Measurements from ENCODE around the gene TATDN2.

Gene TATDN2

DNA sequence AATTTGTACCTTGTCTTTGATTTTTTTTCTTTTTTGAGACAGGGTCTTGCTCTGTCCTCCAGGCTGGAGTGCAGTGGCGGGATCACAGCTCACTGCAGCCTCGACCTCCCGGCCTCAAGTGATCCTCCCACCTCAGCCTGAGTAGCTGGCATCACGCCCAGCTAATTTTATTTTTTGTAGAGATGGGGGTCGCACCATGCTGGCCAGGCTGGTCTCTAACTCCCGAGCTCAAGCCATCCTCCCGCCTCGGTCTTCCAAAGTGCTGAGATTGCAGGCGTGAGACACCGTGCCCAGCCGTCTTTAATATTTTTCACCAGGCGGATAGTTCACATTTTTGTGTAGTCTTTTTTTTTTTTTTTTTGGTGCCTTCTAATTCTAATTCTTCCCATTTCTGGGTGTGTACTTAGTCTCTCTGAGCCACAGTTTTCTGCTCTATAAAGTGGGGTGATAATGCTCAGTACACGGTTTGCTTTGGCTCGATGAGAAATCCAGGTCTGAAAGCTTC is 528 bp upstream of the TATDN2 start:
- H3K23ac ChIP-seq (ENCODE audit: low read length) = no peak overlapping the region

DNA sequence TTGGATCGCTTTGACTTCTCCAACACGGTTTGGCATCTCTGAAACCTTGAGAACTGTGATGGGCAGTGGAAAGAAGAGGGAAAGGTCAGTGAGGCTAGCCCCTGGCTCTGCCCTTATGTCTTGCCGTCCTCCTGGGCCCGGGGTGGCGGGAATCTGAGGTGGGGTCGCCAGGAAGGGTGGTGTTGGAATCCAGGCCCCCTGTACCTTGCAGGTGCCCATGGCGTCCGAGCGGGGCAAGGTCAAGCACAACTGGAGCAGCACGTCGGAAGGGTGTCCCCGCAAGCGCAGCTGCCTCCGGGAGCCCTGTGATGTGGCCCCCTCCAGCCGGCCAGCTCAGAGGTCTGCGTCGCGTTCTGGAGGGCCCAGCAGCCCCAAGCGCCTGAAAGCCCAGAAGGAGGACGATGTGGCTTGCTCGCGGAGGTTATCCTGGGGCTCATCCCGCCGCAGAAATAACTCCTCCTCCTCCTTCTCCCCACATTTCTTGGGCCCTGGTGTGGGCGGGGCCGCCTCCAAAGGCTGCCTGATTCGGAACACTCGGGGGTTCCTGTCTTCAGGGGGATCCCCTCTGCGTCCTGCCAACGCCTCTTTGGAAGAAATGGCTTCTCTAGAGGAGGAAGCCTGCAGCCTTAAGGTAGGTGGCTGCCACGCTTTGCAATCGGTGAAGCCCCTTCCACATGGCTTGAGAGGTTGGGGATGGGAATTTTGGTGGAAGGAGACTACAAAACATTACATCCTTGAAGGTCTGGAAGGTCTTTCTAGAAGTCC is 907 bp downstream of the TATDN2 start:
- DNase-seq = peak in 1 of 2 donors; percentile 10
- peak overlapping the region; percentile 81 for H3K18ac ChIP-seq (ENCODE audit: low read length)

More for the DNA sequence above, 528 bp upstream of the TATDN2 start:
- Histone ChIP-seq H2BK120ac (ENCODE audit: insufficient read depth, low read length, poor library complexity) (no peak overlapping the region), H3K27ac (ENCODE audit: low read depth, low read length) (no peak overlapping the region), H3K9ac (ENCODE audit: low read length) (no peak overlapping the region), H3K4me3 (ENCODE audit: low read depth, low read length) (peak overlapping the region; percentile 62), H3K27me3 (ENCODE audit: insufficient read depth, low read length) (no peaks in the 10 kb centered on the region), H4K91ac (ENCODE audit: low read depth, low read length) (no peak overlapping the region), H3K79me1 (ENCODE audit: low read length) (peaks cover 10% of the 10 kb centered on the region), H3K4me1 (ENCODE audit: control insufficient read depth in 1 of 2, insufficient read depth in 2 of 2, low read length in 2 of 2) (peaks cover 8% of the 10 kb centered on the region in 2 experiments), H3K14ac (ENCODE audit: low read length) (no peak overlapping the region), H2BK12ac (ENCODE audit: low read length) (no peak overlapping the region), H2AK5ac (ENCODE audit: low read length) (no peak overlapping the region), H3K79me2 (ENCODE audit: control insufficient read depth, insufficient read depth, low read length, poor library complexity) (peaks cover 9% of the 10 kb centered on the region), H3K4me2 (ENCODE audit: low read length) (peak overlapping the region; percentile 74), H4K8ac (ENCODE audit: low read depth, low read length) (peak overlapping the region; percentile 51), H2BK5ac (ENCODE audit: low read depth, low read length, poor library complexity) (no peak overlapping the region), H3K18ac (ENCODE audit: low read length) (no peak overlapping the region), H4K12ac (ENCODE audit: low read depth, low read length) (no peak overlapping the region), H3K4ac (ENCODE audit: low read depth, low read length) (no peak overlapping the region), H3K36me3 (ENCODE audit: control insufficient read depth in 1 of 2, insufficient read depth in 2 of 2, low read length in 2 of 2) (peaks cover 2% of the 10 kb centered on the region in 2 experiments), H3K9me3 (ENCODE audit: insufficient read depth, low read depth, low read length) (peaks cover 5% of the 10 kb centered on the region), H2AFZ (ENCODE audit: insufficient read depth, low read length, poor library complexity) (no peak overlapping the region)
- WGBS (ENCODE audit: extremely low coverage, insufficient coverage, insufficient read length) = no CpG with 5 or more reads among the region's 14 CpGs
- DNase-seq = no peak

DNA sequence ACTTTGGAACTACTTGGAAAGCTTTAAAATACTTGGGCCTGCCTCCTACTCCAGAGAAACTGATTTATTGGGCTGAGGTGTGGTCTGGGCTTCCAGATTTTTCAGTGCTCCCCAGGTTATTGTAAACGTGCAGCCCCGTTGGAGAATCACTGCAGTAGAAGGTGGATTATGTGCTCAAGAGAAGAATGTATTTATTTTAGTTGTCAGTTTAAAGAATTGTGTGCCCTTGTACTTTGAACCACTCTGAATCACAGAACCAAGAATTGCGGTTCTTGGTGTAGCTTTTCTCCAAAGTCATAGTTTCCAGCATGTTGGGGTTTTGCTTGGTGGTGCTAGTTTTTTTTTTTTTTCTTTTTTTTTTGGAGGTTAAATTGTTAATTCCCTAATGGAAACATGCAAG is 1.6 kb downstream of the TATDN2 start:
- Histone ChIP-seq H3K79me1 (ENCODE audit: low read length) (peaks cover 10% of the 10 kb centered on the region), H3K9ac (ENCODE audit: low read length) (no peak overlapping the region), H3K36me3 (ENCODE audit: control insufficient read depth in 1 of 2, insufficient read depth in 2 of 2, low read length in 2 of 2) (peaks cover 8 to 12% of the 10 kb centered on the region in 2 experiments), H3K23ac (ENCODE audit: low read length) (no peak overlapping the region), H3K4me2 (ENCODE audit: low read length) (peak overlapping the region; percentile 74), H2BK12ac (ENCODE audit: low read length) (no peak overlapping the region), H2BK120ac (ENCODE audit: insufficient read depth, low read length, poor library complexity) (no peak overlapping the region), H2AFZ (ENCODE audit: insufficient read depth, low read length, poor library complexity) (no peak overlapping the region), H3K4ac (ENCODE audit: low read depth, low read length) (no peak overlapping the region), H3K9me3 (ENCODE audit: insufficient read depth, low read depth, low read length) (peaks cover 2% of the 10 kb centered on the region), H4K12ac (ENCODE audit: low read depth, low read length) (no peak overlapping the region), H3K27me3 (ENCODE audit: insufficient read depth, low read length) (no peaks in the 10 kb centered on the region), H3K14ac (ENCODE audit: low read length) (no peak overlapping the region), H3K18ac (ENCODE audit: low read length) (no peak overlapping the region), H3K4me3 (ENCODE audit: low read depth, low read length) (no peak overlapping the region), H2AK5ac (ENCODE audit: low read length) (no peak overlapping the region), H4K91ac (ENCODE audit: low read depth, low read length) (no peak overlapping the region), H4K8ac (ENCODE audit: low read depth, low read length) (no peak overlapping the region), H2BK5ac (ENCODE audit: low read depth, low read length, poor library complexity) (no peak overlapping the region), H3K27ac (ENCODE audit: low read depth, low read length) (no peak overlapping the region), H3K4me1 (ENCODE audit: control insufficient read depth in 1 of 2, insufficient read depth in 2 of 2, low read length in 2 of 2) (peaks cover 8% of the 10 kb centered on the region in 2 experiments), H3K79me2 (ENCODE audit: control insufficient read depth, insufficient read depth, low read length, poor library complexity) (peaks cover 9% of the 10 kb centered on the region)
- no peak for DNase-seq
- no CpG with 5 or more reads among the region's 3 CpGs for WGBS (ENCODE audit: extremely low coverage, insufficient coverage, insufficient read length)

More for the DNA sequence above, 907 bp downstream of the TATDN2 start:
- H3K9ac ChIP-seq (ENCODE audit: low read length) = peak overlapping the region; percentile 11
- H3K79me1 ChIP-seq (ENCODE audit: low read length) = peaks cover 10% of the 10 kb centered on the region
- H3K4me3 ChIP-seq (ENCODE audit: low read depth, low read length) = peak overlapping the region; percentile 69
- no peak overlapping the region for H3K27ac ChIP-seq (ENCODE audit: low read depth, low read length)
- H3K36me3 ChIP-seq (ENCODE audit: control insufficient read depth in 1 of 2, insufficient read depth in 2 of 2, low read length in 2 of 2) = peaks cover 8 to 10% of the 10 kb centered on the region in 2 experiments
- no peak overlapping the region for H3K23ac ChIP-seq (ENCODE audit: low read length)
- peak overlapping the region; percentile 92 for H3K14ac ChIP-seq (ENCODE audit: low read length)
- H2AK5ac ChIP-seq (ENCODE audit: low read length) = peak overlapping the region; percentile 97
- peak overlapping the region; percentile 94 for H3K4ac ChIP-seq (ENCODE audit: low read depth, low read length)
- H2AFZ ChIP-seq (ENCODE audit: insufficient read depth, low read length, poor library complexity) = peak overlapping the region; percentile 61
- H4K91ac ChIP-seq (ENCODE audit: low read depth, low read length) = peak overlapping the region; percentile 77
- H3K4me2 ChIP-seq (ENCODE audit: low read length) = peak overlapping the region; percentile 74
- H2BK5ac ChIP-seq (ENCODE audit: low read depth, low read length, poor library complexity) = peak overlapping the region; percentile 15
- peak overlapping the region; percentile 75 for H2BK120ac ChIP-seq (ENCODE audit: insufficient read depth, low read length, poor library complexity)
- H4K12ac ChIP-seq (ENCODE audit: low read depth, low read length) = peak overlapping the region; percentile 89
- H3K27me3 ChIP-seq (ENCODE audit: insufficient read depth, low read length) = no peaks in the 10 kb centered on the region
- no CpG with 5 or more reads among the region's 32 CpGs for WGBS (ENCODE audit: extremely low coverage, insufficient coverage, insufficient read length)
- H3K79me2 ChIP-seq (ENCODE audit: control insufficient read depth, insufficient read depth, low read length, poor library complexity) = peaks cover 9% of the 10 kb centered on the region
- H3K4me1 ChIP-seq (ENCODE audit: control insufficient read depth in 1 of 2, insufficient read depth in 2 of 2, low read length in 2 of 2) = peaks cover 8% of the 10 kb centered on the region in 2 experiments
- H3K9me3 ChIP-seq (ENCODE audit: insufficient read depth, low read depth, low read length) = peaks cover 2% of the 10 kb centered on the region
- peak overlapping the region; percentile 23 for H2BK12ac ChIP-seq (ENCODE audit: low read length)
- peak overlapping the region; percentile 75 for H4K8ac ChIP-seq (ENCODE audit: low read depth, low read length)

DNA sequence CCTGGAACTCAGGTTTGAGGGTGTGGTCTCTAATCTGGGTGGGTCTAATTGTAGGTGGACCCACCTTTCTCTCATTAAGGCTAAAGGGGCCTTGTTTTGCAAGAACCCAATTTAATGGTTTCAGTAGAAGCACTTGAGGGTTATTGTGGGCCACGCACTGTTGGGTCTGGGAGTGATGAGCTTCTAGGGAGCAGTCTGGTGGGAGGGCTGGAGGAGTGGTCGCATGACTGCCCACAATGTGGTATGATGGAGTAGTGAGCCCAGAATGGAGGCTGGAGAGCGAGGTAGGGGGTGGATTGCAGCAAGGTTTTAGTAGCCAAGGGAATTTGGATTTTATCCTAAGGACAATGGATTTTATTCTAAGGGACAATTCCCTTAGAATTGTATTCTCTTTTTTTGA is 2.7 kb downstream of the TATDN2 start:
- Histone ChIP-seq H3K9ac (ENCODE audit: low read length) (no peak overlapping the region), H3K4me1 (ENCODE audit: control insufficient read depth in 1 of 2, insufficient read depth in 2 of 2, low read length in 2 of 2) (peaks cover 8% of the 10 kb centered on the region in 2 experiments), H3K4ac (ENCODE audit: low read depth, low read length) (no peak overlapping the region), H3K14ac (ENCODE audit: low read length) (no peak overlapping the region), H2BK12ac (ENCODE audit: low read length) (no peak overlapping the region), H2BK120ac (ENCODE audit: insufficient read depth, low read length, poor library complexity) (no peak overlapping the region), H4K12ac (ENCODE audit: low read depth, low read length) (no peak overlapping the region), H3K79me1 (ENCODE audit: low read length) (peaks cover 10% of the 10 kb centered on the region), H3K27ac (ENCODE audit: low read depth, low read length) (no peak overlapping the region), H3K4me2 (ENCODE audit: low read length) (no peak overlapping the region), H2BK5ac (ENCODE audit: low read depth, low read length, poor library complexity) (no peak overlapping the region), H3K27me3 (ENCODE audit: insufficient read depth, low read length) (no peaks in the 10 kb centered on the region), H3K23ac (ENCODE audit: low read length) (peak overlapping the region; percentile 2), H3K9me3 (ENCODE audit: insufficient read depth, low read depth, low read length) (peaks cover 2% of the 10 kb centered on the region), H3K18ac (ENCODE audit: low read length) (no peak overlapping the region), H4K91ac (ENCODE audit: low read depth, low read length) (no peak overlapping the region), H3K79me2 (ENCODE audit: control insufficient read depth, insufficient read depth, low read length, poor library complexity) (peaks cover 9% of the 10 kb centered on the region), H3K4me3 (ENCODE audit: low read depth, low read length) (no peak overlapping the region), H3K36me3 (ENCODE audit: control insufficient read depth in 1 of 2, insufficient read depth in 2 of 2, low read length in 2 of 2) (peaks cover 10 to 12% of the 10 kb centered on the region in 2 experiments), H2AK5ac (ENCODE audit: low read length) (no peak overlapping the region), H4K8ac (ENCODE audit: low read depth, low read length) (no peak overlapping the region), H2AFZ (ENCODE audit: insufficient read depth, low read length, poor library complexity) (no peak overlapping the region)
- no peak for DNase-seq
- no CpG with 5 or more reads among the region's 3 CpGs for WGBS (ENCODE audit: extremely low coverage, insufficient coverage, insufficient read length)
